ENCODE results near the gene LCNL1.

The LCNL1 gene

DNA sequence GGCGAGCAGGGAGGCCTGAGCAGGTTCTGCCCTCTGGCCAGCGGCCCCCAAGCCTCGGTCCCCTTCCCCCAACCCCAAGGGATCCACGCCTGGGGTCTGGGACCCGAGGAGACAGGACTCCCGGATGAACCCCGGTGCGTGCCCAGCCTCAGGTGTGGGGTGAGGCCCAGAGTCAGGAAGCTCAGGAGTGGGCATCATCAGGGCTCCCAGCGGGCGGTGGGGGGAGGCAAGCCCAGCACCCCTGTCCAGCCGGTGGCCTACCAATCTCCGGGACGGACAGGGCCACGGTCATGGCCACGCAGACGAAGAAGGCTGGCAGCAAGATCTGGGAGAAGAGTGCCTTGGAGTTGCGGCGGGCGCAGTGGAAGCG is 30.8 kb downstream of the LCNL1 start:
- DNase-seq = no peak

DNA sequence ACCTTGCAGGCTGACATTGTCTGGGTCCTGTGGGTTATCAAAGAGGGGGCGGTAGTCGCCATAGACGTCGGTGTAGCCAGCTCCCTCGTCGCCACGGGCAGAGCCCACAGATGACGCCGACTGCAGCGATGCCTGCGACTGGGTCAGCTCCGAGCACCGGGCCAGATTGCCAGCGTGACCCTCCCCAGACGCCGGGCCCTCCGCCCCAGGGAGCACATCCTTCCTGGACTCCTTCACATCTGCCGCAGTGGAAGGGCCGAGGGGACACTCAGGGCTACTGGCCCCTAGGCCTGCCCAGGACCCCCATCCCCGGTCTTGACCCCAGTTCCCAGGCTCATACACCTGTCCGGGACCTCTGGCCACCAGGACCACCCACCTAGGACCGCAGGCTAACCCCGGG is 31.4 kb downstream of the LCNL1 start:
- DNase-seq = no peak

DNA sequence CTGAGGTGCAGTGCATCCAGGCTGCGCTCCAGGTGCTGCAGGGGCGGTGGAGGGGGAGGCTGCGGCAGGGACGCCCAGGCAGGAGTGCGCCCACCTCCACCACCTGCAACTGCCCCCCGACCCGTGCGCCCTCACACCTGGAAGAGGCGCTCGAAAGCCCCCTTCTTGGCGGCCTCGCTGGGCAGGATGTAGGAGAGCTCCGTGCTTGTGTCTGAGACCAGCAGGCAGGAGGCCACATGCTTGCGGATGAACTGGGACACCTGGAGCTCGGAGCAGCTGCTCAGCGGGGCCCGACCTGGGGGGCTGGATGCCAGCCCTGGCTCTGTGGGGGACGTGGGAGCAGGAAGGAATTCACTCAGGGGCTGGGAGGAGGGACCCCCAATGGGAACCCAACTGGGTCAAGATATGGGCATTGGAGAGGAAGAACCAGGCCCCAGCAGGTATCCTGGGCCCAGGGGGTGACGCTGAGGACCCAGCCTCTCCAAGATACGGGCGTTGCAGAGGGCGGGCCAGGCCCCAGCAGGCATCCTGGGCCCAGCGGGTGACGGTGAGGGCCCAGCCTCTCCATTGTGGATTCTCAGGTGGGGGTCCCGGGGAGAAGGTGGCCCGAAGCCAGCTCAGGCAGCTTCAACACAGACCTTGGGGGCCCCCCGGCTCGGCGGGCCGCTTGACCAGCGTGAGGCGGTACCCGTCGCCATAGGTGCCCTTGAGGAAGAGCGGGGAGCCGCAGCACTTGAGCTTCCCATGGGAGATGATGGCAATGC is 32.2 kb downstream of the LCNL1 start:
- no peak for DNase-seq

DNA sequence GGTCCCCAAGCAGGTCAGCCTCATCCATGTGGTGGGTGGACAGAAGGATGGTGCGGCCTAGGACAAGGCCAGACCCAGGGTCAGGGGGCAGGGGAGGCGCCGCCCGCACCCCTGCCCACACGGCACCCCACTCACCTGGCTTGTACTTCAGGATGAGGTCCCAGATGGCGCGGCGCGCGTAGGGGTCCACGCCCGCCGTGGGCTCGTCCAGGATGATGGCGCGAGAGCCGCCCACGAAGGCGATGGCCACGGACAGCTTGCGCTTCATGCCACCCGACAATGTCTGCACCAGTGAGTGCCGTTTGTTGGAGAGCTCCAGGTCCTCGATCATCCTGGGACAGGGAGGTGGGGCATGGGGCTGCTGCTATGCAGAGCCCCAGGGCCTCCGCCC is 32.7 kb downstream of the LCNL1 start:
- no peak for DNase-seq

DNA sequence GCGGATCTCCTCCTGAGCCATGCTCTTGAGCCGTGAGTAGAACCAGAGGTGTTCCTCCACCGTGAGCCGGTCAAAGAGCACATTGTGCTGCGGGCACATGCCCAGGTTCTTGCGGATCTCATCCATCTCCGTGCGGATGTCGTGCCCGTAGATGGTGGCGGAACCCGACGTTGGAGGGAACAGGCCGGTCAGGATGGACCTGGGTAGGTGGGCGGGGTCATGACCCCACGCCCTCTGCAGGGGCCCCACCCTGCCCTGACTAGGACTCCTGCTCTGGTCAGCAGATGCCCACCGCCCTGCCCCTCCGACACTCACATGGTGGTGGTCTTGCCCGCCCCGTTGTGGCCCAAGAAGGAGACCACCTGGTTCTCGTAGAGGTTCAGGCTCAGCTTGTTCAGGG is 33.2 kb downstream of the LCNL1 start:
- DNase-seq = no peak

DNA sequence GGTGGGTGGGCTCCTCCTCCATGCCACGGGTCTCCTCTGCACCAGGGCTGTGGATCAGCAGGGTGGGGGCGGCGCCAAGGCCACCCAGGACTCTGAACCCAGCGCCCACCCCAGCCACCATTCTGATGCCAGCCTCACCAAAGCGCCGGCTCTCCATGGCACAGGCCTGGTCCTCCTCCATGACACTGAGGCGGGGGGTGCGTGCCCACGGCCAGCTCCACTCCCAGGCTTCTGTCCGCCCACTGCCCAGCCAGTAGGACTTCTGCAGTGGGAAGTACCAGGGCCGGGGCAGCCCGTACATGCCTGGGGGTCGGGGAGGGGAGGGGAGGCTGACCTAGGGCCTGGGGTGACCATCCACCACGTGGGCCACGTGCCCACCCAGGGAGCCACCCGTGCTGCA is 33.6 kb downstream of the LCNL1 start:
- no peak for DNase-seq

DNA sequence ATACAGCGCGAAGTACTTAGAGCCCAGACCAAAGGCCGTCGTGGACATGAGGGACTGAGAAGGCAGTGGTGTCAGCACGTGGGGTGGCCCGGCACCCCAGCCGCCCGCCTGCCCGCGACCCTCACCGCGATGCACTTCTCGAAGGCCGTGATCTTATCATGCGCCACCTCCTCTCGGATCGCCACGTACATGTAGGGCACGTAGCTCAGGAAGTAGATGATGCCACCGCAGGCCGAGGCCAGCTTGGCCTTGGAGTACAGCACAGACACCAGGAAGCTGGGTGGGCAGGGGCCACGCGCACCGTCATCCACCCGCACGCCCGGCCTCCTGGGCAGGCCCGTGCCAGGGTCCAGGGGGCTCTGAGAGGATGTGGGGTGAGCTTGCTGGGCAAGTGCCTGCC is 34.3 kb downstream of the LCNL1 start:
- DNase-seq = no peak

DNA sequence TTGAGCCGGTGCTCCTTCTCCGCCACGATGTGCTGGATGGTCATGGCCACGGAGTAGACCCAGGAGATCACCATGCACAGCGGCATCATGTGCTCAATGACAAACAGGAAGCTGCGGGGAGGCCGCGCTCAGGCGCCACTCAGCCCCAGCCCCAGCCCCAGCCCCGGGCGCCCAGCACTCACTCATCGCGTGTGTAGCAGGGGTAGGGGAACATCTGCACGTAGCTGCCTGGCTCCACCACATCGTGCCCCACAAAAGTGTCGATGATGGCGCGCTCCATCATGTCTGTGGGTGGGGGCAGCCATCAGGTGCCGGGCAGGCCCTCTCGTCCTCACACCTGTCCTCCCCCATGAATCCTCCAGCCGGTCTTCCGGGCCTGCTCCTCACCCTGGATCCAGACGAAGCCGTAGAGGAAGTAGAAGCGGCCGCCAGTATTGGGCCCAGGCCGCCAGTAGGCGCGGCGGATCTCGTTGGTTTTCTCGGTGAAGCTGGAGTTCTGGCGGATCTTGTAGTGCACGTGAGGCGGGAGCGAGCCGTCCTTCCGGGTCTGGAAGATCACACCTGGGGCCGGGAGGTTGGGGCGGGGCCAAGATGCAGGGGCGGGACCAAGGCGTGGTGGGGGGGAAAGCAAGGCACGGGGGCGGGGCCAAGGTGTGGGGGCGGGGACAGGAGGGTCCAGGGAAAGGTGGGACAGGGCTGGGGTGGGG is 35.2 kb downstream of the LCNL1 start:
- no peak for DNase-seq

DNA sequence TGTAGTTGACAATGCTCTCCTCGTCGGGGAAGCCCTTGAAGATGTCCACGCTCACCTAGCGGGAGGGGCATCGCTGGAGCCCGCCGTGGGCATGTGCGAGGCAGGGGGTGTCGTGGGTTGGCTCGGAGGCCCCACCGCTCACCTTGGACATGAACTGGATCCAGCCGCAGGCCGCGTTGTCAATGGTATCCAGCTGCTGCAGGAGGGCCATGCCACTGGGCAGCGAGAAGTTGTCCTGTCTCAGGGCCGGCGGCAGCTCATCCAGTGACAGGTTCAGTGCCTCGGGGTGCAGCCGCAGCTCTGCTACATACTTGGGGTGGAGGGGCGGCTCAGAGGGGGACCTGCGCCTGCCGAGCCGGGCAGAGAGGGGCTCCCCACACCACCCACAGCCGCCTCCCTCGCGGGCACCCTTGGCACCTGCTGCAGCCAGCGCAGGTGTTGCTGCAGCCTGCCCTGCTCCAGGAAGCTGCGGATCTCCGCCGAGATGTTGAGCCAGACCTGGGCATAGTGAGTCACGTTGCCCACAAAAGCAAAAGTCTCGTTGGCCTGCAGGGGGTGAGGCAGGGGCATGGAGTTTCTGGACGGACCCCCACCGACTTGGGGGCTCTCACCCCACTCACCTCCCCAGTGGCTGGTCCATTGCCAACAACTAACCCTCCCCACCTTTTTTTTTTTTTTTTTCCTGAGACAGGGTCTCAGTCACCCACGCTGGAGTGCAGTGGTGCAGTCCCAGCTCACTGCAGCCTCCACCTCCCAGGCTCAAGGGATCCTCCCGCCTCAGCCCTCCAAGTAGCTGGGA is 36.2 kb downstream of the LCNL1 start:
- no peak for DNase-seq

DNA sequence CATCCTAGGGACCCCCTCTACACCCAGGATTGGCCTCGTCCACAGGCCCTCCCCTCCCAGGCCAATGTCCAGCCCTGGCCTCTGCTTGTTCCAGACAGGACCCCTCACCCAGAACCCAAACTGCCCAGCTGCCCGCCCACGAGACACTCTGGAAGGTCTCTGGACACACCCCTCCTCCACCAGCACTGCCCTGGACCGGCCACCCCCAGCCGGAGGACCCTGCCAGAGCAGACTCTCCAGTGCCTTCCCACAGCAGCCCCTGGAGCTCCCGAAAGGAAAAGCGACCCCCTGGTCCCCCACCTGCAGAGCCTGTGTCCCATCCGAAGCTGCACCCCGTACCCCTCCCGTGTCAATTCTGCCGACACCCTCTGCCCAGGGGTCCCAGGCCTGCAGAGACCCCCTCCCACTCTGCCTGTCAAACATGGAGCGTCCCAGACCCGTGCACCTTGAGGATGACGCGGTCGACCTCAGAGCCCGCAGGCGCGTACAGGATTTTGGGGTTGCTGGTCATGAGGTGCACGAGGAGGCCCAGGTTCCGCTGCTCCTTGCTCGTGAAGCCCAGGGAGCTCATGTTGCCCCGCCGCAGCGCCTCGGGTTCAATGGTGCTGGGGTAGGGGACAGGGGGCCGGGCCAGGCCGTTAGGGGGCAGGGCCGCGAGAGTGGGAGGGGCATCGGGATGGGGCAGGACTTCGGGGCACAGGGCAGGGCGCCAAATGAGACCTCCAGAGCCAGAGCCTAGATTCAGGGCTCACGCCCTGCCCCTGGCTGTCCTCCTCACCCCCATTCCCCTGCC is 37.3 kb downstream of the LCNL1 start:
- DNase-seq = no peak

DNA sequence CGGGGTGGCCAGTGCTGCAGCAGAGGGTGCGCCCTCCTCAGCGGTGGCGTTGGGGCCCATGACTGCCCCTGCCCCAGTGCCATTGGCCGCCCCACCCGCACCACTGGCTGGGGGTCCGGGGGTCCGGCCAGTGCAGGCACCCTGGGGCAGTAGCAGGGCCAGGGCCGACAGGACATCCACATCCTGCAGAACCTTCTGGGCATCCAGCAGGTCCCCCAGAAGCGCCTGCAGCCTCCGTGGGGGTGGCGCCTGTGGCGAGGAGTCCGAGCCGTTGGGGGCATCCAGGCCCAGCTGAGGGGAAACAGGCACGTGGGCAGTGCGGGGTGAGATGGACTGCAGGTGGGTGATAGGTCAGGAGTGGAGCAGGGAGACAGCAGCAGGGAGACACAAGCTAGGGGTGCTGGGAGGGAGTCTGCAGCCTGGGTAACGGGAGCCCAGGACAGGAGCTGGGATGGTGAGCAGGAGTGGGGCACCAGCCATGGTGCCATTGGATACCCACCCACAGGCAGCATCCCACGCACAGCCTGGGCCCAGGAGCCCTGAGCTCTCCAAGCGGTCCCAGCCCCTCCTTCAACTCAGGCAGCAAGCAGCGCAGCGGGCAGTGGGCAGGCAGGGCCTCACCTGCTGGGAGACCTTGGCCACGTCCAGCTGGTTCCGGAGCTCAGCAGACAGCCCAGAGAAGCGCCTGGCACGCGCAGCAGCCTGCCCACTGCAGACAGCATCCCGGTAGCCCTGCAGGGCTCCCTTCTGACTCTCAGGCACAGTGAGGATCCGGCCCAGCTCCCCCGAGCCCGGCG is 38.2 kb downstream of the LCNL1 start:
- DNase-seq = no peak

DNA sequence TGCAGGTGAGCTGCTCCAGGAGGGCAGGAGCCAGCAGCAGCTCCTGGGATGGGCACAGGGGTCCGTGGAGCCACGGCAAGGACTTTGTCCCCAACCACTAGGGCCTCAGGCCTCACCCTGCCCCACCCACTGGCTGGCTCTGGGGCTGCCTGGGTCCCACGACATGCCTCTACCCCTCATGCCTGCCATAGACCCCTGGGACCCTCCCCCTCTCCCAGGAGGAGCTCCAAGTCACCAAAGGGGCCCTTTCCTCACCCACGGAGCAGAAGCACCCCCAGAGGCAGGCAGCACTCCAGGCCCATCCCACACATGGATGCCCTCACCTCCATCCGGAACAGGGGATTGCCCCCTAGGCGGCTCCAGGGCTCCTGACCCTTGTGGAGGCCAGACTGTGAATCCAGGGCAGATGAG is 38.8 kb downstream of the LCNL1 start:
- DNase-seq = no peak

DNA sequence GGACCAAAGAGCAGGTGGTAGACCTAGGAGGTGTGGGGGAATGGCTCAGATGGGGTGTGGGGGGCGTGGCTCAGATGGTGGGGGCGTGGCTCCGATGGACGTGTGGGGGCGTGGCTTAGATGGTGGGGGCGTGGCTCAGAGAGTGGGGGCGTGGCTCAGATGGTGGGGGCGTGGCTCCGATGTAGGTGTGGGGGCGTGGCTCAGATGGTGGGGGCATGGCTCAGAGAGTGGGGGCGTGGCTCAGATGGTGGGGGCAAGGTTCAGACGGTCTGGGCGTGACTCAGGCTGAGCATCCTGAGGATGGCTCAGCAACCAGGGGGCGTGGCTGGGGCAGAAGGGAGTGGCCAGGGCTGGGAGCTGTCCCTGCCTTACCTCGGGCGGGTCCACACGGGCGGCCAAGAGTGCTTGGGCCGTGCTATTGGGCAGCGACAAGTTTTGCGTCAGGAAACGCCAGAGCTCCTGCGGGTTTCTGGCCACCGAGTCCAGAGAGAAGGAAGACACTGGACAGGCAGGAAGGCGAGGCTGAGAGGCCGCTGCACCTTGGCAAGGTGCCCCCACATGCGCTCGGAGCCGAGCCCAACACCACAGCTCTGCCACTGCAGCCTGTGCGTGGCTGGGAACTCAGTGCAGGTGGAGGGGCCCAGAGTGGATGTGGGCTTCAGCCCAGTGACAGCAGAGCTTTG is 39.3 kb downstream of the LCNL1 start:
- peak; percentile 50 to 84 (median 66) for DNase-seq

DNA sequence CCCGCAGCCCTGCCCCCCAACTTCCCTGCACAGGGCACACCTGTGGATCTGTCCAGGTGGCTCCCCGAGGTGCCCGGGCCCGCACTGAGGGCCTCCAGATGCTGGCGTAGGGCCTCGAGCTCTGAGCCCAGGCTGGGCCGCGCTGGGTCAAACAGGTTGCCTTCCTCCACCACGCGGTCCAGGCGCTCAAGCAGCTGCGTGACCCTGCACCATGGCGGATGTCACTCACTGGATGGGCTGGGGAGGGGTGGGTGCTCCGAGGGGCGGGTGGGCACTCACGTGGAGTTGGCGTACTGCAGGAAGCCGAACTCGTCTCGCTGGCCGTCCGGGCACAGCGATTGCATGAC is 39.8 kb downstream of the LCNL1 start:
- DNase-seq = no peak

DNA sequence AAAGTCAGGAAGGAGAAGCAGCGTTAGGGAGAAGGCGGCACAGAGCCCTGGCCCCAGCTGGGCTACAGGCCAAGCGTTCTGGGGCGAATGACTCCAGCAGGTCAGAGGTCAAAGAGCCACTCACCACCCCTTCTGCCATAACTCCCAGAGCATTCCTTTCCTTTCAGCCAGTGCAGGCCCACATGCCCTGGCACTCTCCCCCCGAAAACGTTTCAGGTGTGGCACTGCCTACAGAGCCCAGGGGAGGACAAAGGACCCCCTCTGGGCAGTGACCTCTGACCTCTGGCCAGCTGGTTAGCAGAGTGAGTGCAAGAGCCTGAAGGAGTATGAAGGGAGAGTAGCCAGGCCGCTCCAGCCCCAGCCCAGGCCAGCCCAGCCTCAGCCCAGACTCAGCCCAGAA is 40.4 kb downstream of the LCNL1 start:
- no peak for DNase-seq

DNA sequence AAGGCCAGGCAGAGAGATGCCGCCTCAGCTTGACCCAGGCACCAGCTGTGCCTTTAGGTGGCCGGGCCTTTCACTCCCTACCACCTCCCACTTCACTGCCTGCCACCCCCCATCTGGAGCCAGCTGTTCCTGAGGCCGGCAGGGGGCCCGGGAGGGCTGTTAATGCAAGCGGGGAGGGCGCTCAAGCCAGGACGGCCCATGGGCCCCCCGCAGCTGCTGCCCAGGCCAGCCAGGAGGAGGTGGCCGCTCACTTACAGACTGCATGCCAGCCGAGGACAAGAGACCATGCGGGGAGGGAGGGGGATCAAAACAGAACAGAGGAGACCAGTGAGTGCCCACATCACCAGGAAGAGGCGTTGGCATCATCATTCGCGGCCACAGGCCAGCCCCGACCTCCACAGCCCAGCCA is 40.8 kb downstream of the LCNL1 start:
- DNase-seq = no peak

DNA sequence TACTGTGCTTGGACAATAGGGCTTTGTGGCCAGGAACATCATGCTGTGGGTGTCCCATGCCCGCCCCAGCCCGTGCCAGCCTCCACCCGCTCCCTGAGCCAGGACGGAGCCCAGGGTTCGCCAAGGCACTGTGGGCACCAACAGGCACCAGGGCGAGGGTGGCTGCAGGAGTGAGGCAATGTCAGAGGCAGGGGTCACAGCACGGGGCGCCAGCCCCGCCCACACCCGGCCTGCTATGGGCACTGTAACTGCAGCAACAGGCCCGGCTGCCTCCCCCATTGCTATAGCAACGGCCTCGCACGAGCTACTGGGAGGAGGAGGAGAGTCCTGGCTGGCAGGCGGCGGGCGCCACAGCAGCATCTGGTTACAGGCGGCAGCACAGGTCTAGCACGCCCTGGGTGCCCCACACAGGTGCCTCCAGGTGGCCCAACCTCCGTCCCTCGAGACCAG is 42.7 kb downstream of the LCNL1 start:
- peak in 1 of 5 experiments; percentile 32 for DNase-seq

DNA sequence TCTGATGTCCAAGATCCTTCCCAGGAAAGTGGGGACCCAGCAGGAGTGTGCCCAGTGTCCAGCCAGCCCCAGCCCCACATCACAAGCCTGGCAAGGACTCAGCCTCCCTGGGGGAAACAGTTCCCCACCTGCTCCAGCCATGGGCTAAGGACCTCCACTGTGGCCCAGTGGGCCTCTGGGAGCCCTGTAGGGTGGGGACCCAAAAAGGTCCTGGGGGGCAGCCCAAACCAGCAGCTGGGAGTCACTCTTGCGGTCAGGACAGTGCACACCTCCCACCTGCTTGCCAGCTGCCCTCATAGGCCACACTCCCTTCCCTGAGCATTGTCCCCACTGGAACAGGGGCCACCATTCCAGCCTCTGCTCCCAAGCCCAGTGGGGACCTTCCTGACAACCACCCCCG is 43.6 kb downstream of the LCNL1 start:
- DNase-seq = no peak

DNA sequence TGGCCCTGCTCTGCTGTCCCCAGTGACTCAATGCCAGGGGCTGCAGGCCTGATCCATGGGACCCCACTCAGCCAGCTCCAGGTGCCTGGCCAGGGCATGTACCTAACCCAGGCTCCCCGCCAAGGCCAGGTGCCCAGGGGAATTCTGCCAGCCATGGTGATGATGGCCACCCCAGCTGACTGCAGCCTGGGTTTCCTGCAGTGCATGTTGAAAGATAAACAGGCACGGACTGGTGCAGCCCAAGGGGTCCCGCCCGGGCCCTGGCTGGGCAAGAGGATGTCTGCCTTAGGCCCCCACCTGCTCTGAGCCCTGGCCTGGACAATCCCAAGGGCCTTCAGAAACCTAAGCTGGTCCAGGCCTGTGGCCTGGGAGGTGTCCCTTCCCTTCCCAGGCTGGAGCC is 44.0 kb downstream of the LCNL1 start:
- DNase-seq = no peak

DNA sequence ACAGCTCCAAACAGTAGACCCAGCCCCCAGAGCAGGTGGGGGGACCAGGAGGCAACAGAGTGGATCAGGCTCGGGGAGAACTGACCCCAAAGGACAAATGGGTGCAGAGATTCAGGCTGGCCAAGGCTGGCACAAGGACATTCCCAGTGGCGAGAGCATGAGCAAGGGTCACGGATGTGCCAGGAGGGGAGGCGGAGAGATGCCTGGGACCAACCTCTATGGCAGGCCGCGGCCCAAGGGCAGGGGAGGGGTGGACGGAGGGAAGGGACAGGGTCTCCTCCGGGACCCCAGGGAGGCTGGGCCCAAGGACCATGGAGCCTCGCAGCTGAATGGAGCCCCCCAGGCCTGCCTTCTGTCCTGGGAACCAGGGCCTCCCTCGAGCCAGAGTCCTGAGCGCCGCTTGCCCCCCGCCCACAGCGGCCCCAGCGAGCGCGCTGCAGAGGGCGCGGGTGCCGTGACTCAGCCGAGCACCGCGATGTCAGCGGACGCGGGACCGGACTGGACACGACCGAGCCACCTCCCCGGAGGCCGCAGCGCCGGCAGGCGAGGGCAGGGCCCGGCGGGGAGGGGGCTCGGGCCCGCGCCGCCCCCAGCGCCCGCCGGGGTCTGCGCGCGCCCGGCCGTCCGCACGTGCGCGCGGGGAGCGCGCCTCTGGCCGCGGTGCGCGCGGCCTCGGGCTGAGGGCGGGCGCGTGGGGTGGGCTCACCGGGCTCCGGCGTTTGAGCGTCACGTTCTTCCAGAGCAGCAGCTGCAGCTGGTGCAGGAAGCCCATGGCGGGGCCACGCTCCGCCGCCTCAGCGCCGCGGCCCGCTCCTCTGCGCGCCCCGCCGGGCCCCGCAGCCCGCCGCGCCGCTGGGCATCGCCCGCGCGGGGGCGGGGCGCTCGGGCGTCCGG is 44.8 kb downstream of the LCNL1 start, which contains the start of gene ABCA2:
TSS of gene ABCA2 (minus strand) at position 869 of the 894 bp plus-strand sequence. CDS start at position 772, 97 bp downstream.
- DNase-seq = no peak
